PC-3 (cell line): ENCODE measurements around the gene WHRN. TPM values are rescaled to one million over a fixed set of nuclear protein-coding genes. Genes with fewer than 3 reads are reported as not detected.

Source experiments
- ATAC-seq: fragments of 200-7000 bp; cut with Tn5 transposase; 2 replicates; pipeline ENCODE4 v1.9.1; 2020; ENCODE audit warnings: mild to moderate bottlenecking, moderate library complexity
- BruUV-seq: library from RNA; stranded (reverse); fragments of 400-500 nt; replicated peaks from 2 replicates; lab custom pipeline; 2021; lab: Mats Ljungman, UMichigan
- CTCF ChIA-PET: fragments of 300-600 bp; sonication (Branson Sonifier 250); formaldehyde crosslinking; loops from one replicate; lab custom pipeline; 2022; ENCODE audit warnings: antibody characterized with exemption; lab: Charles Lee
- POLR2A ChIA-PET: fragments of 300-600 bp; sonication (Branson Sonifier 250); formaldehyde crosslinking; loops from one replicate; lab custom pipeline; 2022; ENCODE audit warnings: antibody characterized with exemption; ENCODE audit not compliant: unreplicated experiment; lab: Charles Lee
- DNase-seq: peaks from one replicate; pipeline ENCODE4 v3.0.0-alpha.2; 2015
- H2AFZ ChIP-seq: fragments of 300-600 bp; sonication (generic); 2 replicates; pipeline ENCODE4 v1.6.0; 2016; ENCODE audit warnings: antibody characterized with exemption, low read length
- H3F3A ChIP-seq: fragments of 300-600 bp; sonication (generic); one replicate; pipeline ENCODE4 v1.6.0; 2017; ENCODE audit warnings: antibody characterized with exemption, low read length, control low read depth, mild to moderate bottlenecking; ENCODE audit not compliant: unreplicated experiment
- H3K27ac ChIP-seq: fragments of 300-600 bp; sonication (generic); 2 replicates; pipeline ENCODE4 v1.5.1; 2016; ENCODE audit warnings: mild to moderate bottlenecking, low read length
- H3K27me3 ChIP-seq: fragments of 300-600 bp; sonication (generic); 2 replicates; pipeline ENCODE4 v1.6.1; 2016; ENCODE audit warnings: low read length, mixed read lengths
- H3K36me3 ChIP-seq: fragments of 300-600 bp; sonication (generic); 2 replicates; pipeline ENCODE4 v1.6.1; 2016; ENCODE audit warnings: low read depth, mixed run types, low read length, mixed read lengths
- H3K4me1 ChIP-seq: fragments of 300-600 bp; sonication (generic); 2 replicates; pipeline ENCODE4 v1.5.1; 2016; ENCODE audit warnings: low read length; ENCODE audit not compliant: insufficient read depth
- H3K4me2 ChIP-seq: fragments of 300-600 bp; sonication (generic); 2 replicates; pipeline ENCODE4 v1.6.0; 2016; ENCODE audit warnings: low read length
- H3K4me3 ChIP-seq: fragments of 300-600 bp; sonication (generic); 2 replicates; pipeline ENCODE4 v1.5.1; 2016; ENCODE audit warnings: mild to moderate bottlenecking, low read length, mixed read lengths
- H3K79me2 ChIP-seq: fragments of 300-600 bp; sonication (generic); 2 replicates; pipeline ENCODE4 v1.6.1; 2017; ENCODE audit warnings: low read length, mixed read lengths
- H3K9ac ChIP-seq: fragments of 300-600 bp; sonication (generic); 2 replicates; pipeline ENCODE4 v1.6.0; 2016; ENCODE audit warnings: mild to moderate bottlenecking, low read length
- H3K9me2 ChIP-seq: fragments of 300-600 bp; sonication (generic); replicated peaks from 2 replicates; pipeline ENCODE4 v1.6.1; 2016; ENCODE audit warnings: mixed run types, low read length, mixed read lengths
- H3K9me3 ChIP-seq: fragments of 300-600 bp; sonication (generic); 2 replicates; pipeline ENCODE4 v1.6.1; 2016; ENCODE audit warnings: low read length, mixed read lengths
- H4K20me1 ChIP-seq: fragments of 300-600 bp; sonication (generic); 2 replicates; pipeline ENCODE4 v1.6.1; 2016; ENCODE audit warnings: low read length, mixed read lengths
- EZH2 ChIP-seq: fragments of 300-600 bp; sonication (generic); IDR thresholded peaks from one replicate; pipeline ENCODE4 v1.6.1; 2017; ENCODE audit warnings: antibody characterized with exemption, mild to moderate bottlenecking, low read length; ENCODE audit not compliant: unreplicated experiment
- EZH2phosphoT487 ChIP-seq: fragments of 300-600 bp; sonication (generic); IDR thresholded peaks from 2 replicates; pipeline ENCODE4 v1.6.1; 2018; ENCODE audit warnings: mild to moderate bottlenecking, antibody characterized with exemption, low read length, borderline replicate concordance
- intact Hi-C: fragments of 100-400 bp; cut with micrococcal nuclease; formaldehyde crosslinking; loops from 2 replicates; pipeline ENCODE4 v1.9.0; 2023
- total RNA-seq: library from RNA; depleted of rRNA; stranded (reverse); fragments of >200 nt; gene quantifications from 2 replicates; pipeline ENCODE4 v1.2.3, GENCODE V29; 2014
- TF ChIP-seq, protein P1 (sequence below): fragments of 300-600 bp; sonication (generic); conservative IDR thresholded peaks from 2 replicates; pipeline ENCODE4 v1.5.1; 2017; ENCODE audit warnings: antibody characterized with exemption, low read depth, mild to moderate bottlenecking, low read length

WHRN gene
- total RNA-seq, 1 experiment from 2014 or later: 10.5 TPM

DNA sequence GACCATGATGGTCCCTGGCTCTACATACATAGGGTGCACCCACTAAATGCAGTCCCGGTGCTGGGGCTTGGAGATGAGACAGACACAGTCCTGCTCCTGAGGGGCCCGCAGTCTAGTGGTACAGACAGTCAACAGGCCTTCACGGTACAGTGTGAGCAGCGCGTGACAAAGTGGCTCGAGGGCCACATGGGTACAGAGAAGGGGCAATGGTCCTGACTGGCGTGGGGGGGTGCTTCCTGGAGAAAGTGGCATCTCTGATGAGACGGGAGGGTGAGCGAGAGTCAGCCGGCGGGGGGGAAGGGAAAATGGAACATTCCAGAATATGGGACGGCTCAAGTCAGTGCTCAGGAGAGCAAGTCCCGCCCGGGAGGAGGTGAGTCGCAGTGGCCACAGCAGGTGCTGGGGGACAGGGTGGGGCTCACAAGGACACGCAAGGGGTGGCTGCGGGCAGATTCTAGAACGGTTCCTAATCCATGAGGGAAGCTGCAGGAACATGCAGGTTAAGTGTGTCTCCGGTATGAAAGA, 38.0 kb downstream of the WHRN start:
- Histone ChIP-seq H3K4me3 (no peak overlapping the region), H4K20me1 (no peaks in the 10 kb centered on the region), H3K9ac (no peak overlapping the region), H3K27me3 (no peaks in the 10 kb centered on the region), H3K9me2 (no peaks in the 10 kb centered on the region), H2AFZ (no peak overlapping the region), H3F3A (no peaks in the 10 kb centered on the region), H3K9me3 (no peaks in the 10 kb centered on the region), H3K79me2 (no peaks in the 10 kb centered on the region), H3K27ac (no peak overlapping the region), H3K36me3 (no peaks in the 10 kb centered on the region), H3K4me1 (no peaks in the 10 kb centered on the region), H3K4me2 (no peak overlapping the region)
- intact Hi-C loops: no loop called here
- ATAC-seq (no peak), DNase-seq (no peak)
- no peak for TF ChIP-seq EZH2phosphoT487
- TF ChIP-seq, protein P1, sequence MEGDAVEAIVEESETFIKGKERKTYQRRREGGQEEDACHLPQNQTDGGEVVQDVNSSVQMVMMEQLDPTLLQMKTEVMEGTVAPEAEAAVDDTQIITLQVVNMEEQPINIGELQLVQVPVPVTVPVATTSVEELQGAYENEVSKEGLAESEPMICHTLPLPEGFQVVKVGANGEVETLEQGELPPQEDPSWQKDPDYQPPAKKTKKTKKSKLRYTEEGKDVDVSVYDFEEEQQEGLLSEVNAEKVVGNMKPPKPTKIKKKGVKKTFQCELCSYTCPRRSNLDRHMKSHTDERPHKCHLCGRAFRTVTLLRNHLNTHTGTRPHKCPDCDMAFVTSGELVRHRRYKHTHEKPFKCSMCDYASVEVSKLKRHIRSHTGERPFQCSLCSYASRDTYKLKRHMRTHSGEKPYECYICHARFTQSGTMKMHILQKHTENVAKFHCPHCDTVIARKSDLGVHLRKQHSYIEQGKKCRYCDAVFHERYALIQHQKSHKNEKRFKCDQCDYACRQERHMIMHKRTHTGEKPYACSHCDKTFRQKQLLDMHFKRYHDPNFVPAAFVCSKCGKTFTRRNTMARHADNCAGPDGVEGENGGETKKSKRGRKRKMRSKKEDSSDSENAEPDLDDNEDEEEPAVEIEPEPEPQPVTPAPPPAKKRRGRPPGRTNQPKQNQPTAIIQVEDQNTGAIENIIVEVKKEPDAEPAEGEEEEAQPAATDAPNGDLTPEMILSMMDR: no peak
- TF ChIP-seq EZH2: no peak
- ChIA-PET POLR2A (no interaction called here), CTCF (no interaction called here)
- no TSS peak for BruUV-seq

- Histone ChIP-seq H3K9me3 (no peaks in the 10 kb centered on the region), H4K20me1 (no peaks in the 10 kb centered on the region), H3K27ac (no peak overlapping the region), H3K4me2 (no peak overlapping the region), H3K79me2 (no peaks in the 10 kb centered on the region), H3K4me3 (no peak overlapping the region), H3F3A (no peaks in the 10 kb centered on the region), H3K4me1 (no peaks in the 10 kb centered on the region), H3K27me3 (no peaks in the 10 kb centered on the region), H2AFZ (no peak overlapping the region), H3K9me2 (no peaks in the 10 kb centered on the region), H3K9ac (no peak overlapping the region), H3K36me3 (no peaks in the 10 kb centered on the region)
- no TSS peak for BruUV-seq
- POLR2A ChIA-PET: no interaction called here
- intact Hi-C loops: no loop called here
- no peak for TF ChIP-seq EZH2phosphoT487
- no peak for TF ChIP-seq EZH2
- TF ChIP-seq, protein P1: no peak
- CTCF ChIA-PET: no interaction called here
- ATAC-seq: no peak
- DNase-seq: no peak
These were observed 39.1 kb downstream of the WHRN start for GRCh38 chr9:114465906-114466900.

GRCh38 chr9:114465417-114465816, 39.9 kb downstream of the WHRN start:
- no TSS peak for BruUV-seq
- Histone ChIP-seq H3K9ac (no peak overlapping the region), H3K79me2 (no peaks in the 10 kb centered on the region), H3K4me1 (no peaks in the 10 kb centered on the region), H3K4me3 (no peak overlapping the region), H3K27ac (no peak overlapping the region), H4K20me1 (no peaks in the 10 kb centered on the region), H3K36me3 (no peaks in the 10 kb centered on the region), H3K9me2 (no peaks in the 10 kb centered on the region), H3K9me3 (no peaks in the 10 kb centered on the region), H3K27me3 (no peaks in the 10 kb centered on the region), H3K4me2 (no peak overlapping the region), H2AFZ (no peak overlapping the region), H3F3A (no peaks in the 10 kb centered on the region)
- TF ChIP-seq EZH2phosphoT487: no peak
- no peak for TF ChIP-seq EZH2
- TF ChIP-seq, protein P1: no peak
- intact Hi-C loops: no loop called here
- ATAC-seq (no peak), DNase-seq (no peak)
- ChIA-PET CTCF (no interaction called here), POLR2A (no interaction called here)
